ENCODE data around the gene SLAIN2.

The SLAIN2 gene

DNA sequence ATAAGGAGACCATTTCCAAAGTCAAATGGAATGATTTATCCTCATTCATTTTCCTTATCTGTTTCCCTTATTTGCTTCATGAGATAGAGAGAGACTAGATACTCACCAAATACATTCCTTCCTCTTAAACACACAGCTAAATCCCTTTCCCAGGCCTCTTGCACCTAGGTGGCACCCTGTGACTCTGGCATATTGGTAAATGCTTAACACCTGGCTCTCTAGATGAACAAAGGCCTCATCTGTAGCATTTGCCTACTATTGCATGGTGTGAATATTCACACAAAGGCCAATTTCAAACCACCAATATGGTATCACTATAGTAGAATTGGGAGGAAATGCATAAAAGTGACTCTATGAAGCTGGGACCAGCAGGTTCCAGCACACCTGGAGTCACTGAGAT is 119.7 kb downstream of the SLAIN2 start:
- DNase-seq (ENCODE audit: low spot score), result no peak
- TF ChIP-seq, protein P1, sequence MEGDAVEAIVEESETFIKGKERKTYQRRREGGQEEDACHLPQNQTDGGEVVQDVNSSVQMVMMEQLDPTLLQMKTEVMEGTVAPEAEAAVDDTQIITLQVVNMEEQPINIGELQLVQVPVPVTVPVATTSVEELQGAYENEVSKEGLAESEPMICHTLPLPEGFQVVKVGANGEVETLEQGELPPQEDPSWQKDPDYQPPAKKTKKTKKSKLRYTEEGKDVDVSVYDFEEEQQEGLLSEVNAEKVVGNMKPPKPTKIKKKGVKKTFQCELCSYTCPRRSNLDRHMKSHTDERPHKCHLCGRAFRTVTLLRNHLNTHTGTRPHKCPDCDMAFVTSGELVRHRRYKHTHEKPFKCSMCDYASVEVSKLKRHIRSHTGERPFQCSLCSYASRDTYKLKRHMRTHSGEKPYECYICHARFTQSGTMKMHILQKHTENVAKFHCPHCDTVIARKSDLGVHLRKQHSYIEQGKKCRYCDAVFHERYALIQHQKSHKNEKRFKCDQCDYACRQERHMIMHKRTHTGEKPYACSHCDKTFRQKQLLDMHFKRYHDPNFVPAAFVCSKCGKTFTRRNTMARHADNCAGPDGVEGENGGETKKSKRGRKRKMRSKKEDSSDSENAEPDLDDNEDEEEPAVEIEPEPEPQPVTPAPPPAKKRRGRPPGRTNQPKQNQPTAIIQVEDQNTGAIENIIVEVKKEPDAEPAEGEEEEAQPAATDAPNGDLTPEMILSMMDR (IDR thresholded peaks at IDR 0.05; ENCODE audit: extremely low read depth, missing control alignments), result no peak

DNA sequence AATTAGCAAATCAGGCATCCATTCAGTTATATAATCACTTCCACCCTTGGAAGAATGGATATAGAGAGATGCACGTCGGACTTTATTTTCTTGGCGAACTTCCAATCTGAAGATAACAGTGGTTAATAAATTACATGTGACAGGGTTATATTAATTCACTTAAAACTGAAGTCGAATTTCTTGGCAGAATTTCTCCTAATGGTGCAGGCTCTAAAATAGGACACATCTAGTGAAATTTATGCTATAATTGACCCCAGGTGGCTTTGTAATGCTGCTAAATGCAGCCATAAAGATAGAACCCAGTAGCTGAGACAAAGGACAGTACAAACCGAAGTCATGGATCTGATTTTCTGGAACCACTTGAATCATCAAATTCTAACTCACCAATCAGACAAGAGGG is 121.0 kb downstream of the SLAIN2 start:
- TF ChIP-seq, protein P1 (IDR thresholded peaks at IDR 0.05; ENCODE audit: extremely low read depth, missing control alignments), result no peak
- no peak for DNase-seq (ENCODE audit: low spot score)

DNA sequence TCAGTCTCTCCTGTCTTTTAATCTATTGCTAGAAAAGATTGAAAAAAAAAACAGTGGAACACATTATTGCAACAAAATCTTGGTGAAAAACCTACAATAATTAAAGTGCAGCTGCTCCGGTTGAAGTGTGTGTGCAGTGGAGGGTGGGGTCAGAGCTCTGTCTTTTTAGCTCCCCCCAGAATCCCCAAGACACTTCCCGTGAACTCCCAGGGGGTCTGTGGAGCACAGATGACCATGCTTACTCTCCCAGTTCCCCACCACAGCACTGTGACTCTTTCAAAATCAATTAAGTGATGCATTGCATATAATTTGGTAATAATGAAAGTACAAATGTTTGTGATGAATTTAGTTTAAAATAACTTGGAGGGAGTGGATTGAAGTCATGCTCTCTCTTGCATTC is 126.1 kb downstream of the SLAIN2 start:
- TF ChIP-seq, protein P1 (IDR thresholded peaks at IDR 0.05; ENCODE audit: extremely low read depth, missing control alignments), result no peak
- no peak for DNase-seq (ENCODE audit: low spot score)

DNA sequence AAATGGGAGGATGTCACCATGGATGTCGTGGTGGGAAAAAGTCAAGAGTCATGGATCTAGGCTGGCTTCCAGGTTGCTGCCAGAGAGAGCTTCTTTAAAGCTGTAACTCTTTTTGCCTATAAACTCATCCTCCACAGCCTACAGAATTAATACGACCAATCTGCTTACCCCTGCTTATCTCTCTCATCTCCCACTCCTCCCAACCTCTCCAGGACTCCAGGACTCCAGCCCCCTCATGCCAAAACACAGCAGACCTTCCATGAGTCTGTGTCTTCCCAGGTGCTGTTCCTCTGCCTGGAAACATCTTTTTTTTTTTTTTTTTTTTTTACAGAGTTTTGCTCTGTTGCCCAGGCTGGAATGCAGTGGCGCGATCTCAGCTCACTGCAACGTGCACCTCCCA is 126.6 kb downstream of the SLAIN2 start:
- no peak for DNase-seq (ENCODE audit: low spot score)
- TF ChIP-seq, protein P1 (IDR thresholded peaks at IDR 0.05; ENCODE audit: extremely low read depth, missing control alignments), result no peak

DNA sequence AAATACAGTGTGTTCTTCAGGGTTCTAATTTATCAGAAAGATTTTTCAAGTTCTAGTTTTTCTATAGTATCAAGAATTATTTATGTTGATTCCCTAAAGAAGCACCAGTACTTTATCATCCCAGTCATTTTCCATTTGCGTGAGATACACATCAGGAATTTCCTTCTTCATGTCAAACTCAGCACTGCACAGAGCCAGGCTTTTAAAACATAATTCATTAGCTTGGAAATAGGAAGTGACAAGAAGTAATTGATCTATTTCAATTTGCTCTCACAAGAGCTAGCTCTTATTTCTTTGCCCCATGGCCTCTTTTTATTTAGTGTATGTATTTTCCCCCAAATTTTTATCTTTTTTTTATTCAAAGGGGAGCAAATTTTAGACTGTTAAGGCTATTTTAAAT is 128.8 kb downstream of the SLAIN2 start:
- TF ChIP-seq, protein P1 (IDR thresholded peaks at IDR 0.05; ENCODE audit: extremely low read depth, missing control alignments), result no peak
- DNase-seq (ENCODE audit: low spot score), result no peak

DNA sequence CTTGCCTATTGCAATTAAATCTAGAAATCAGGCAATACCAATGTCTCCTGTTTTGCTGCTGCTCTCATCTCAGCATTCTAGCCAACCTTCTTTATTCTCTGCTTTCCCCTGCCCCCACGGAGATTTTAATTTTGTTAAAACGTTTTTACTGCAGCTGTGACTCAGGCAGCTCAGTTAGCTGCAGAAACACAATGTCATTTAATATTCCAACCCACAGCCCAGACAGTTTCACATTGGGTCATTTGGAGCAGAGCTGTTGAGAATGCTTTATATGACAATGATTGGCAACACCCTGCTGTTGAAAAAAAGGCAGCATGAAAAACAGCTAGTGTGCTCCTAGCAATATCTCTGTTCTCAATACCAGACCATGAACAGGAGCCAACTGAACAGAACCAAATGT is 129.2 kb downstream of the SLAIN2 start:
- TF ChIP-seq, protein P1 (IDR thresholded peaks at IDR 0.05; ENCODE audit: extremely low read depth, missing control alignments), result no peak
- DNase-seq (ENCODE audit: low spot score), result no peak

DNA sequence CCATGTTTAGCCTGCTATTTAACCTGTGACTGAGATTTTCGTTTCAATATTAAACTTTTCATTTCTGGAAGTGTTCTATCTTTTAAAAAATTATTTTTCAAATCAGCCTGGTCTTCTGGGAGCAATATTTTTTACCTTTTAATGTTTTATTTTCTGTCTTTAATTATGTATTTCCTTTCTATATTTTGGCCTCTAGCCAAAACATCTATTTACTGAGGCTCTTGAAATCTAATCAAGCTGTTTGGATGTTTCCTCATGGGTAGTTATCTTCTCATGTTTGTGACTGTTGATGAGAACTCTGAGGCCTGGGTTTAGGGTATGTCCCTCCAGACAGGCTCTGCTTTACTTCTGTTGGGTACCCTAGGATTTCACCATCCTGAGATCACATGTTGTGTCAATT is 131.5 kb downstream of the SLAIN2 start:
- DNase-seq (ENCODE audit: low spot score), result no peak
- TF ChIP-seq, protein P1 (IDR thresholded peaks at IDR 0.05; ENCODE audit: extremely low read depth, missing control alignments), result no peak
